ENCODE data around the gene ZMIZ1. TPM values are rescaled to one million over a fixed set of nuclear protein-coding genes. Genes with fewer than 3 reads are reported as not detected.

Gene ZMIZ1
- total and polyA plus RNA-seq, 2 donors from 2014 or later: 14.2 to 97.6 TPM

DNA sequence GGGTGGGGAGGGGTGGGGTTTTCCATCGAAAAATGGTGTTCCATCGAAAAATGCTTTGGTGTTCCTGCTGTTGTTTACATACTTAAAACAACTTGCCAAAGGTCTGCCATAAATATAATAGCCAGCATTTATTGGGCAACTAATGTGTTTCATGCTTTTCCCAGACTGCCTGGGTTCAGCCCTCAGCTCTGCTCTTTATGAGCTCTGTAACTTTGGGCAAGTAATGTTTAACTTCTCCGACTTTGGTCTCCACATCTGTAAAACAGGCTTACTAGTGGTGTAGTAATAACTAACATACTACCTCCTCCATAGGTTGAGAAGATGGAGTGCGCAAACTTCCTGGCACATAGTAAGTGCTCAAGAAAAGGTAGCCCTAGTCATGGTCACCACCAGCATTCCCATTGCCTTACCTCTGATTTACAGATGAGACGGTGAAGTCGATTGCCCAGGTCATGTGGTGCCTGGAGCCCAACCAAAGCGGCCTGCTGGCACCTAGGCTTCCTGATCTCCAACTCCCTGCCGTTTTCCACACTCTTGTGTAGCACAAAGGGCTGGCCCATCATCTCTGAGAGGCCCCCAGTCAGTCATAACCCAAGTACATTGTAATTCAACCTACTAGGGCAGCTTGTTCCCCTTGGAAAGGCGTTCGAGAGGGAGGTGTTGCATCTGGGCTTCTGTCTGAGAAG is 8.9 kb downstream of the ZMIZ1 start:
- no peaks in the 10 kb centered on the region for H3K27me3 ChIP-seq (ENCODE audit: control insufficient read depth, insufficient read depth, low read length)
- no peak overlapping the region for H3K4me3 ChIP-seq (ENCODE audit: low read length in 3 of 3)
- no peak for TF ChIP-seq CTCF (IDR thresholded peaks at IDR 0.05; ENCODE audit: borderline replicate concordance, extremely low read depth, insufficient read depth)
- peaks cover 0 to 90% (median 87%) of the 10 kb centered on the region in 3 donors for H3K4me1 ChIP-seq (ENCODE audit: control insufficient read depth in 2 of 3, insufficient read depth in 2 of 3, low read depth in 1 of 3, low read length in 3 of 3)
- peak overlapping the region in 1 of 3 donors; percentile 44 for H3K9ac ChIP-seq (ENCODE audit: low read length in 3 of 3)
- intact Hi-C loops (cut with DNase I): loop anchor here (10.0 kb wide), 2 partner anchors 67 to 117 kb away; no protein-coding TSS in a partner anchor
- no peak for FAIRE-seq
- no peaks in the 10 kb centered on the region for H3K9me3 ChIP-seq (ENCODE audit: control insufficient read depth in 2 of 3, insufficient read depth in 1 of 3, low read length in 3 of 3)
- no peaks in the 10 kb centered on the region for H3K36me3 ChIP-seq (ENCODE audit: control insufficient read depth in 2 of 3, insufficient read depth in 3 of 3, low read length in 3 of 3)
- H3K27ac ChIP-seq (ENCODE audit: low read depth in 2 of 2, low read length in 2 of 2): peak overlapping the region; percentile 77 to 79
- no peak for DNase-seq

GRCh38 chr10:79078367-79079053 is 9.7 kb downstream of the ZMIZ1 start:
- no peak for FAIRE-seq
- peak overlapping the region; percentile 83 to 86 for H3K27ac ChIP-seq (ENCODE audit: low read depth in 2 of 2, low read length in 2 of 2)

GRCh38 chr10:79079054-79079397 is 10.3 kb downstream of the ZMIZ1 start:
- H3K27ac ChIP-seq (ENCODE audit: low read depth in 2 of 2, low read length in 2 of 2): peak overlapping the region; percentile 83 to 86
- no peaks in the 10 kb centered on the region for H3K36me3 ChIP-seq (ENCODE audit: control insufficient read depth in 2 of 3, insufficient read depth in 3 of 3, low read length in 3 of 3)
- DNase-seq (no peak), FAIRE-seq (no peak)
- peak overlapping the region in 2 of 3 donors; percentile 39 to 55 for H3K9ac ChIP-seq (ENCODE audit: low read length in 3 of 3)
- H3K27me3 ChIP-seq (ENCODE audit: control insufficient read depth, insufficient read depth, low read length): no peaks in the 10 kb centered on the region
- intact Hi-C loops (cut with DNase I): loop anchor here (10.0 kb wide), 2 partner anchors 66 to 116 kb away; no protein-coding TSS in a partner anchor
- peaks cover 0 to 90% (median 88%) of the 10 kb centered on the region in 3 donors for H3K4me1 ChIP-seq (ENCODE audit: control insufficient read depth in 2 of 3, insufficient read depth in 2 of 3, low read depth in 1 of 3, low read length in 3 of 3)
- H3K4me3 ChIP-seq (ENCODE audit: low read length in 3 of 3): no peak overlapping the region
- TF ChIP-seq CTCF (IDR thresholded peaks at IDR 0.05; ENCODE audit: borderline replicate concordance, extremely low read depth, insufficient read depth): no peak
- no peaks in the 10 kb centered on the region for H3K9me3 ChIP-seq (ENCODE audit: control insufficient read depth in 2 of 3, insufficient read depth in 1 of 3, low read length in 3 of 3)

More at GRCh38 chr10:79078367-79079053, 9.7 kb downstream of the ZMIZ1 start:
- no peak for DNase-seq
- H3K9ac ChIP-seq (ENCODE audit: low read length in 3 of 3): peak overlapping the region in 2 of 3 donors; percentile 17 to 55
- no peak for TF ChIP-seq CTCF (IDR thresholded peaks at IDR 0.05; ENCODE audit: borderline replicate concordance, extremely low read depth, insufficient read depth)
- no peaks in the 10 kb centered on the region for H3K9me3 ChIP-seq (ENCODE audit: control insufficient read depth in 2 of 3, insufficient read depth in 1 of 3, low read length in 3 of 3)
- intact Hi-C loops (cut with DNase I): loop anchor here (10.0 kb wide), 2 partner anchors 66 to 116 kb away; no protein-coding TSS in a partner anchor
- no peak overlapping the region for H3K4me3 ChIP-seq (ENCODE audit: low read length in 3 of 3)
- peaks cover 0 to 90% (median 87%) of the 10 kb centered on the region in 3 donors for H3K4me1 ChIP-seq (ENCODE audit: control insufficient read depth in 2 of 3, insufficient read depth in 2 of 3, low read depth in 1 of 3, low read length in 3 of 3)
- no peaks in the 10 kb centered on the region for H3K27me3 ChIP-seq (ENCODE audit: control insufficient read depth, insufficient read depth, low read length)
- H3K36me3 ChIP-seq (ENCODE audit: control insufficient read depth in 2 of 3, insufficient read depth in 3 of 3, low read length in 3 of 3): no peaks in the 10 kb centered on the region

Measured in kidney (tissue), 14 donors.